Neuronal stem cell (in vitro differentiated cells): ENCODE measurements around the gene ARPC4.

Source experiments
- DNase-seq: peaks from one replicate; pipeline ENCODE4 v3.0.0-alpha.2; 2013; ENCODE audit warnings: low spot score
- H2AFZ ChIP-seq: one replicate; pipeline ENCODE4 v1.6.1; 2013; ENCODE audit warnings: mild to moderate bottlenecking, low read length, inconsistent platforms
- H2AK5ac ChIP-seq: 2 replicates; pipeline ENCODE4 v1.6.1; 2013; ENCODE audit warnings: low read depth, mild to moderate bottlenecking, inconsistent platforms, low read length, moderate library complexity, mixed read lengths
- H2BK120ac ChIP-seq: 2 replicates; pipeline ENCODE4 v1.6.1; 2013; ENCODE audit warnings: low read depth, mild to moderate bottlenecking, inconsistent platforms, low read length, moderate library complexity, mixed read lengths
- H2BK12ac ChIP-seq: one replicate; pipeline ENCODE4 v1.6.1; 2013; ENCODE audit warnings: low read length, inconsistent platforms
- H2BK15ac ChIP-seq: 2 replicates; pipeline ENCODE4 v1.6.1; 2013; ENCODE audit warnings: mild to moderate bottlenecking, low read length, inconsistent platforms, mixed read lengths
- H2BK5ac ChIP-seq: one replicate; pipeline ENCODE4 v1.6.1; 2013; ENCODE audit warnings: inconsistent platforms, mild to moderate bottlenecking, low read length, moderate library complexity
- H3K14ac ChIP-seq: one replicate; pipeline ENCODE4 v1.6.1; 2013; ENCODE audit warnings: low read length, inconsistent platforms
- H3K18ac ChIP-seq: 2 replicates; pipeline ENCODE4 v1.6.1; 2013; ENCODE audit warnings: low read length, inconsistent platforms
- H3K23ac ChIP-seq: 2 replicates; pipeline ENCODE4 v1.6.1; 2013; ENCODE audit warnings: low read depth, mild to moderate bottlenecking, mixed read lengths, low read length, inconsistent platforms; ENCODE audit not compliant: poor library complexity
- H3K27ac ChIP-seq: replicated peaks from 3 replicates; pipeline ENCODE4 v1.5.1; 2013; ENCODE audit warnings: low read length, inconsistent platforms
- H3K27me3 ChIP-seq, 3 experiments: 2 replicates each; pipeline ENCODE4 v1.6.1; 2013; ENCODE audit warnings: low read length in 3 of 3, mild to moderate bottlenecking in 2 of 3, inconsistent platforms in 1 of 3, low read depth in 1 of 3, mixed read lengths in 1 of 3, moderate library complexity in 1 of 3; ENCODE audit not compliant: control insufficient read depth in 3 of 3, insufficient read depth in 3 of 3
- H3K36me3 ChIP-seq, 2 donors: replicated peaks in 1 of 2; 2 replicates each; pipeline ENCODE4 v1.6.1; 2013; ENCODE audit warnings: low read length in 2 of 2; ENCODE audit not compliant: control insufficient read depth in 2 of 2, insufficient read depth in 2 of 2
- H3K4ac ChIP-seq: 2 replicates; pipeline ENCODE4 v1.6.1; 2013; ENCODE audit warnings: inconsistent platforms, mild to moderate bottlenecking, low read length, moderate library complexity
- H3K4me1 ChIP-seq, 2 donors: 1 replicate in 1 of 2; 2 replicates in 1 of 2; pipeline ENCODE4 v1.6.1; 2013; ENCODE audit warnings: low read length in 2 of 2, low read depth in 1 of 2; ENCODE audit not compliant: control insufficient read depth in 2 of 2, insufficient read depth in 1 of 2
- H3K4me2 ChIP-seq: one replicate; pipeline ENCODE4 v1.6.1; 2013; ENCODE audit warnings: mild to moderate bottlenecking, low read length, inconsistent platforms; ENCODE audit not compliant: insufficient read depth, poor library complexity, severe bottlenecking
- H3K4me3 ChIP-seq, 2 donors: 2 replicates each; pipeline ENCODE4 v1.5.1; 2013; ENCODE audit warnings: low read length in 2 of 2, mild to moderate bottlenecking in 2 of 2, inconsistent platforms in 1 of 2, moderate library complexity in 1 of 2
- H3K79me1 ChIP-seq: one replicate; pipeline ENCODE4 v1.6.1; 2013; ENCODE audit warnings: low read depth, mild to moderate bottlenecking, inconsistent platforms, low read length, moderate library complexity
- H3K9ac ChIP-seq: one replicate; pipeline ENCODE4 v1.6.1; 2013; ENCODE audit warnings: mild to moderate bottlenecking, low read depth, low read length, inconsistent platforms; ENCODE audit not compliant: poor library complexity
- H3K9me3 ChIP-seq, 2 donors: replicated peaks in 1 of 2; 2 replicates each; pipeline versions ENCODE3 to v1.6.1; 2013; ENCODE audit warnings: low read length in 2 of 2, mild to moderate bottlenecking in 2 of 2, inconsistent platforms in 1 of 2, low read depth in 1 of 2, mixed read lengths in 1 of 2, moderate library complexity in 1 of 2; ENCODE audit not compliant: control insufficient read depth in 2 of 2, insufficient read depth in 1 of 2
- H4K8ac ChIP-seq: one replicate; pipeline ENCODE4 v1.6.1; 2013; ENCODE audit warnings: low read depth, mild to moderate bottlenecking, inconsistent platforms, low read length, moderate library complexity
- H4K91ac ChIP-seq: one replicate; pipeline ENCODE4 v1.6.1; 2013; ENCODE audit warnings: low read length, low read depth, mild to moderate bottlenecking, inconsistent platforms; ENCODE audit not compliant: poor library complexity
- WGBS, 2 donors: extraction: QIAGEN DNeasy Blood & Tissue Kit; methylation state at CpG; one replicate each; pipeline ENCODE4 v1.1.7; 2013; ENCODE audit warnings: missing lambda C conversion rate in 2 of 2, mixed read lengths in 1 of 2; ENCODE audit not compliant: insufficient read length in 2 of 2, insufficient replicate concordance in 1 of 2; ENCODE audit errors: extremely low coverage in 2 of 2; 5-methylcytosine and 5-hydroxymethylcytosine counted together

ARPC4 gene

DNA sequence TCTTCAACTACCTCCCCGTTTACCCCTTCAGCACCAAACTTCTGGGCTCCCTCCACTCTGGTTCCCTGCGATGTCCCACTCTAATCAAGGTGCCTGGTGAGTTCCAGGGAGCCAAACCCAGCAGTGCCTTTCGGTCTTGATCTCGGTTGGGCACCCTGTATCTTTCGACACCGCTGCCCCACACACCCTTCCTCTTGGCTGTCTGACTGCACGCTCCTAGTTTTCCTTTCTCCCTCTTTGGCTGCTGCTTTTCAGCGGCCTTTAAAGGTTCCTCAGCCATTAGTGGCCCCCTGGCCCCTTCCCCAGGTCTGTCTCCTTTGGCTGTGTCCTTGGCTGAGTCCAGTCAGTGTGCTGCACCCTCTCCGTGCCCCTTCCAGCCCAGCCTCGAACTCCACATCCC lies 18.0 kb downstream of the ARPC4 start:
- H2BK120ac ChIP-seq = no peak overlapping the region
- H2BK15ac ChIP-seq = no peak overlapping the region
- no peak overlapping the region for H3K4me2 ChIP-seq
- H3K27ac ChIP-seq = no peak overlapping the region
- no peak overlapping the region for H3K18ac ChIP-seq
- H3K4me3 ChIP-seq = no peak overlapping the region
- no peak overlapping the region for H3K4ac ChIP-seq
- H3K23ac ChIP-seq = no peak overlapping the region
- H3K4me1 ChIP-seq = peaks cover 0 to 14% of the 10 kb centered on the region in 2 donors
- peak overlapping the region; percentile 34 for H2BK12ac ChIP-seq
- no peak overlapping the region for H2BK5ac ChIP-seq
- H4K8ac ChIP-seq = no peak overlapping the region
- H3K9me3 ChIP-seq = no peaks in the 10 kb centered on the region
- H3K36me3 ChIP-seq = peaks cover 5 to 80% of the 10 kb centered on the region in 2 donors
- no peak overlapping the region for H2AFZ ChIP-seq
- 100% methylated on average over 1 of the region's 10 CpGs; no CpG with 5 or more reads in 1 of the 2 donors for WGBS, 2 donors
- H3K14ac ChIP-seq = no peak overlapping the region
- H3K9ac ChIP-seq = no peak overlapping the region
- peaks cover 1% of the 10 kb centered on the region for H3K79me1 ChIP-seq
- H2AK5ac ChIP-seq = no peak overlapping the region
- H4K91ac ChIP-seq = no peak overlapping the region
- no peak for DNase-seq
- no peaks in the 10 kb centered on the region for H3K27me3 ChIP-seq

DNA sequence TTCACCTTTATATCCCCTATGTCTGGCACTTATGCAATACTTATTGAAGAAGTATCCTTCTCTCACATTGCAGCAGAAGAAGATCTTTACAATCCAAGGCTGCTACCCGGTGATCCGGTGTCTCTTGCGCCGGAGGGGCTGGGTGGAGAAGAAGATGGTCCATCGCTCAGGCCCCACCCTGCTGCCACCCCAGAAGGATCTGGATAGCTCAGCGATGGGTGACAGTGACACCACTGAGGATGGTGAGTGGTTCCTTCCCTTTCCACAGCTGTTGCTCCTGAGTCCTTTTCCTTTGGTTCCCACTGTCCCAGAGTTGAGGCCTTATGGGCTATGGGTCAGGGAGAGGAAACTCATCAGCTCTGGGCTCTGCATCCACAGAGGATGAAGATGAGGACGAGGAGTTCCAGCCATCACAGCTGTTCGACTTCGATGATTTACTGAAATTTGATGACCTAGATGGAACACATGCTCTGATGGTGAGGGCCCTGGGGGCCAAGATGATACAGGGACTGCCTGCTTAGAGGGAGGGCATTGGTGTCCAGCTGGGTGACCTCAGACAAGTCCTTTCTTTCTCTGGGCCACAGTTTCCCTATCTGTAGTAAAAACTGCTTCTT lies 20.1 kb downstream of the ARPC4 start:
- H2AFZ ChIP-seq = no peak overlapping the region
- no peak overlapping the region for H4K91ac ChIP-seq
- H3K27ac ChIP-seq = no peak overlapping the region
- no peak overlapping the region for H2BK15ac ChIP-seq
- H3K79me1 ChIP-seq = no peaks in the 10 kb centered on the region
- peaks cover 0 to 10% of the 10 kb centered on the region in 2 donors for H3K4me1 ChIP-seq
- H2BK5ac ChIP-seq = no peak overlapping the region
- H3K4me2 ChIP-seq = no peak overlapping the region
- H3K4ac ChIP-seq = no peak overlapping the region
- no peak overlapping the region for H2BK120ac ChIP-seq
- H3K9me3 ChIP-seq = no peaks in the 10 kb centered on the region
- no peak overlapping the region for H3K14ac ChIP-seq
- H4K8ac ChIP-seq = no peak overlapping the region
- no peak overlapping the region for H3K9ac ChIP-seq
- DNase-seq = no peak
- H3K4me3 ChIP-seq = no peak overlapping the region
- no peaks in the 10 kb centered on the region for H3K27me3 ChIP-seq
- H3K18ac ChIP-seq = no peak overlapping the region
- no peak overlapping the region for H2BK12ac ChIP-seq
- peaks cover 5 to 68% of the 10 kb centered on the region in 2 donors for H3K36me3 ChIP-seq
- no peak overlapping the region for H3K23ac ChIP-seq
- no CpG with 5 or more reads among the region's 9 CpGs for WGBS, 2 donors
- no peak overlapping the region for H2AK5ac ChIP-seq

DNA sequence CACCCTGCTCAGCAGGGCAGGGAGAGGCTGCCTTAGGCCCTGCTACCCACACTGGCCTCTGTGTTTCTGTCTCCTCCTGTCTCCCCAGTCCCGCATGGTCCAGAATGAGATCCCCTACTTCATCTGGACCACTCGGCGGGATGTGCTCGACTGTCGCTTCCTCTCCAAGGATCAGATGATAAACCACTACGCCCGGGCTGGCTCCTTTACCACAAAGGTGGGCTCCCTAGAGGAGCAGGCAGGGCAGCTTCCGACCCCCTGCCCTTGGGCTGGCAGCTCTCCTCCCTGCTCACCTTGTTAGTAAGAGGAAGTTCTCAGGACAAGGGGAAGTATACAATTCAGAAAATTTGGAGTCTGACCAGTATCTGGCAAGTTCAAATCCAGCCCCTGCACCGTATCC lies 23.1 kb downstream of the ARPC4 start:
- H3K9ac ChIP-seq = no peak overlapping the region
- H3K36me3 ChIP-seq = peaks cover 7 to 54% of the 10 kb centered on the region in 2 donors
- H3K18ac ChIP-seq = no peak overlapping the region
- no peak overlapping the region for H3K14ac ChIP-seq
- H4K8ac ChIP-seq = no peak overlapping the region
- H4K91ac ChIP-seq = no peak overlapping the region
- no peak overlapping the region for H3K27ac ChIP-seq
- no peak for DNase-seq
- WGBS, 2 donors = no CpG with 5 or more reads among the region's 9 CpGs
- H3K4me3 ChIP-seq = no peak overlapping the region
- H3K23ac ChIP-seq = no peak overlapping the region
- H2BK15ac ChIP-seq = no peak overlapping the region
- H2BK5ac ChIP-seq = peak overlapping the region; percentile 7
- no peak overlapping the region for H2AK5ac ChIP-seq
- no peaks in the 10 kb centered on the region for H3K27me3 ChIP-seq
- no peaks in the 10 kb centered on the region for H3K4me1 ChIP-seq
- H3K79me1 ChIP-seq = no peaks in the 10 kb centered on the region
- H3K9me3 ChIP-seq = no peaks in the 10 kb centered on the region
- no peak overlapping the region for H2BK12ac ChIP-seq
- no peak overlapping the region for H3K4ac ChIP-seq
- no peak overlapping the region for H2AFZ ChIP-seq
- H3K4me2 ChIP-seq = no peak overlapping the region
- no peak overlapping the region for H2BK120ac ChIP-seq

DNA sequence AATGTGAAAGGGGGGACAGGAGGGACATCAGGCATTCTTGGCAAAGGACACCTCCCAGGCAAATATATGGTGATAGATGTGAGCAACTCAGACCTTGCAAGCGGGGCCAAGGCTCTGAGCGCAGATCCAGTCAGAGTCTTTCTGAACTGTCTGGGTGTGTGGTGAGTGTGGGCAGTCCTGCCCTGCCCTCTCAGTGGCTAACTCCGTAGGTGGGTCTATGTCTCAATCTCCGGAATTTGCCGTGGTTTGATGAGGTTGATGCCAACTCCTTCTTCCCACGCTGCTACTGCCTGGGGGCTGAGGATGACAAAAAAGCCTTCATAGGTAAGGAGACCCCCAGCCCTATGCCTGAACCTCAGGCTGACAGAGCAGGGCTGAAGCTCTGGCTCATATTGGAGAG lies 24.6 kb downstream of the ARPC4 start:
- no peaks in the 10 kb centered on the region for H3K27me3 ChIP-seq
- no peak overlapping the region for H2BK5ac ChIP-seq
- no peak overlapping the region for H4K91ac ChIP-seq
- H2BK120ac ChIP-seq = no peak overlapping the region
- WGBS, 2 donors = no CpG with 5 or more reads among the region's 6 CpGs
- DNase-seq = no peak
- H2AFZ ChIP-seq = no peak overlapping the region
- H3K9me3 ChIP-seq = no peaks in the 10 kb centered on the region
- H3K4ac ChIP-seq = no peak overlapping the region
- no peaks in the 10 kb centered on the region for H3K4me1 ChIP-seq
- H3K36me3 ChIP-seq = peaks cover 9 to 47% of the 10 kb centered on the region in 2 donors
- H3K4me3 ChIP-seq = no peak overlapping the region
- no peak overlapping the region for H3K14ac ChIP-seq
- no peak overlapping the region for H3K23ac ChIP-seq
- no peak overlapping the region for H3K27ac ChIP-seq
- no peak overlapping the region for H3K9ac ChIP-seq
- no peak overlapping the region for H2BK12ac ChIP-seq
- no peak overlapping the region for H2AK5ac ChIP-seq
- H3K4me2 ChIP-seq = no peak overlapping the region
- H4K8ac ChIP-seq = no peak overlapping the region
- H3K18ac ChIP-seq = no peak overlapping the region
- H2BK15ac ChIP-seq = no peak overlapping the region
- no peaks in the 10 kb centered on the region for H3K79me1 ChIP-seq
